Pulmonary artery endothelial cell (primary cell): ENCODE data around the gene ST6GALNAC5. TPM values are rescaled to one million over a fixed set of nuclear protein-coding genes. Genes with fewer than 3 reads are reported as not detected.

Source experiments
- DNase-seq: peaks from one replicate; pipeline ENCODE4 v3.0.0-alpha.2; 2011; ENCODE audit warnings: low read depth, low spot score
- total RNA-seq: library from RNA; depleted of rRNA; stranded (reverse); fragments of >200 nt; gene quantifications from 2 replicates; pipeline ENCODE4 v1.2.3, GENCODE V29; 2014

Gene ST6GALNAC5
- total RNA-seq, 1 donor from 2014 or later = not detected

- no peak for DNase-seq
Observed at GRCh38 chr1:77047978-77048614, 180.8 kb downstream of the ST6GALNAC5 start.

GRCh38 chr1:77048615-77049005 is 181.3 kb downstream of the ST6GALNAC5 start:
- no peak for DNase-seq

- no peak for DNase-seq
Observed at GRCh38 chr1:77051425-77051824, 184.1 kb downstream of the ST6GALNAC5 start.

GRCh38 chr1:77056525-77056924 is 189.2 kb downstream of the ST6GALNAC5 start:
- no peak for DNase-seq

- no peak for DNase-seq
Observed at GRCh38 chr1:77057994-77058585, 190.8 kb downstream of the ST6GALNAC5 start.

- no peak for DNase-seq
Observed at GRCh38 chr1:77060000-77060399, 192.7 kb downstream of the ST6GALNAC5 start.

GRCh38 chr1:77061162-77061561 is 193.9 kb downstream of the ST6GALNAC5 start:
- no peak for DNase-seq

- no peak for DNase-seq
Observed at GRCh38 chr1:77063118-77063517, 195.8 kb downstream of the ST6GALNAC5 start.

GRCh38 chr1:77064246-77064645 is 197.0 kb downstream of the ST6GALNAC5 start:
- DNase-seq = no peak

GRCh38 chr1:77065693-77066342 is 198.5 kb downstream of the ST6GALNAC5 start:
- no peak for DNase-seq

GRCh38 chr1:77068013-77068412 is 200.7 kb downstream of the ST6GALNAC5 start:
- DNase-seq = no peak

- no peak for DNase-seq
Observed at GRCh38 chr1:77076759-77077158, 209.5 kb downstream of the ST6GALNAC5 start.

GRCh38 chr1:77081834-77082233 is 214.6 kb downstream of the ST6GALNAC5 start:
- DNase-seq = no peak

- no peak for DNase-seq
Observed at GRCh38 chr1:77084457-77084856, 217.2 kb downstream of the ST6GALNAC5 start.

GRCh38 chr1:77085109-77085508 is 217.8 kb downstream of the ST6GALNAC5 start:
- DNase-seq = no peak

- DNase-seq = no peak
Observed at GRCh38 chr1:77089756-77090155, 222.5 kb downstream of the ST6GALNAC5 start.

- no peak for DNase-seq
Observed at GRCh38 chr1:77095236-77095635, 228.0 kb downstream of the ST6GALNAC5 start.

GRCh38 chr1:77096496-77097255 is 229.4 kb downstream of the ST6GALNAC5 start:
- no peak for DNase-seq

- no peak for DNase-seq
Observed at GRCh38 chr1:77100875-77101274, 233.6 kb downstream of the ST6GALNAC5 start.

- DNase-seq = no peak
Observed at GRCh38 chr1:77103486-77103885, 236.2 kb downstream of the ST6GALNAC5 start.

GRCh38 chr1:77104672-77105071 is 237.4 kb downstream of the ST6GALNAC5 start:
- DNase-seq = no peak
